OCI-M2 (cell line): ENCODE results near the gene LCTL.
"Not testable (repeated sequence)": the region's sequence is repeated elsewhere in the genome, so short reads cannot be mapped to it uniquely, and the experiment has no call there.

Experiments used
- DNase-seq: peaks from one replicate; lab custom pipeline; 2025; ENCODE audit not compliant: unreplicated experiment; lab: John Stamatoyannopoulos, UW

The LCTL gene

GRCh38 chr15:66503780-66504562 is 61.8 kb downstream of the LCTL start:
- no peak for DNase-seq

GRCh38 chr15:66503041-66503648 is 62.7 kb downstream of the LCTL start:
- not testable (repeated sequence) for DNase-seq

- DNase-seq: no peak
Observed at GRCh38 chr15:66502491-66502890, 63.3 kb downstream of the LCTL start.

GRCh38 chr15:66500346-66500745 is 65.5 kb downstream of the LCTL start:
- not testable (repeated sequence) for DNase-seq

- no peak for DNase-seq
Observed at GRCh38 chr15:66498501-66499386, 67.1 kb downstream of the LCTL start.
